ENCODE measurements around the gene PAFAH2. TPM values are rescaled to one million over a fixed set of nuclear protein-coding genes. Genes with fewer than 3 reads are reported as not detected.
"Not testable (repeated sequence)": the region's sequence is repeated elsewhere in the genome, so short reads cannot be mapped to it uniquely, and the experiment has no call there.

The PAFAH2 gene
- total RNA-seq, 1 donor from 2014 or later, result 19.4 TPM

GRCh38 chr1:25933479-25934365 is 64.1 kb downstream of the PAFAH2 start:
- Histone ChIP-seq H3K4me3 (no peak overlapping the region), H3K27ac (no peak overlapping the region), H3K36me3 (no peaks in the 10 kb centered on the region), H3K9me3 (no peaks in the 10 kb centered on the region), H3K27me3 (ENCODE audit: low read depth) (no peaks in the 10 kb centered on the region), H3K4me1 (peaks cover 9% of the 10 kb centered on the region)
- intact Hi-C loops (cut with DNase I), result no loop called here
- ATAC-seq (no peak), DNase-seq (no peak)
- TF ChIP-seq CTCF (IDR thresholded peaks at IDR 0.05), result no peak

- H3K9me3 ChIP-seq; H3K36me3 ChIP-seq; H3K27ac ChIP-seq; H3K27me3 ChIP-seq (ENCODE audit: low read depth); intact Hi-C loops (cut with DNase I); H3K4me3 ChIP-seq; H3K4me1 ChIP-seq; DNase-seq; ATAC-seq: not testable (repeated sequence)
Measured at GRCh38 chr1:25932811-25933400, 65.0 kb downstream of the PAFAH2 start.

- DNase-seq, result no peak
- no peak for ATAC-seq
- Histone ChIP-seq H3K9me3 (no peaks in the 10 kb centered on the region), H3K27ac (peak overlapping the region; percentile 50), H3K27me3 (ENCODE audit: low read depth) (no peaks in the 10 kb centered on the region), H3K36me3 (no peaks in the 10 kb centered on the region), H3K4me1 (peaks cover 9% of the 10 kb centered on the region), H3K4me3 (no peak overlapping the region)
- intact Hi-C loops (cut with DNase I), result no loop called here
- TF ChIP-seq CTCF (IDR thresholded peaks at IDR 0.05), result no peak
Measured at GRCh38 chr1:25932321-25932720, 65.5 kb downstream of the PAFAH2 start.

GRCh38 chr1:25929016-25929415 is 68.8 kb downstream of the PAFAH2 start:
- intact Hi-C loops (cut with DNase I), result no loop called here
- no peak overlapping the region for H3K4me3 ChIP-seq
- H3K9me3 ChIP-seq, result no peaks in the 10 kb centered on the region
- H3K27ac ChIP-seq, result no peak overlapping the region
- H3K27me3 ChIP-seq (ENCODE audit: low read depth), result no peaks in the 10 kb centered on the region
- TF ChIP-seq CTCF (IDR thresholded peaks at IDR 0.05), result no peak
- DNase-seq (no peak), ATAC-seq (no peak)
- H3K4me1 ChIP-seq, result peaks cover 9% of the 10 kb centered on the region
- H3K36me3 ChIP-seq, result no peaks in the 10 kb centered on the region

- ATAC-seq (no peak), DNase-seq (no peak)
- no peaks in the 10 kb centered on the region for H3K36me3 ChIP-seq
- intact Hi-C loops (cut with DNase I), result no loop called here
- peaks cover 8% of the 10 kb centered on the region for H3K4me1 ChIP-seq
- no peak for TF ChIP-seq CTCF (IDR thresholded peaks at IDR 0.05)
- H3K9me3 ChIP-seq, result no peaks in the 10 kb centered on the region
- H3K27me3 ChIP-seq (ENCODE audit: low read depth), result no peaks in the 10 kb centered on the region
- no peak overlapping the region for H3K27ac ChIP-seq
- no peak overlapping the region for H3K4me3 ChIP-seq
Measured at GRCh38 chr1:25927521-25928265, 70.2 kb downstream of the PAFAH2 start.
